ENCODE measurements around the gene CEACAM6.

GRCh38 chr19:41720103-41720502 is 35.2 kb upstream of the CEACAM6 start:
- TF ChIP-seq, protein P1, sequence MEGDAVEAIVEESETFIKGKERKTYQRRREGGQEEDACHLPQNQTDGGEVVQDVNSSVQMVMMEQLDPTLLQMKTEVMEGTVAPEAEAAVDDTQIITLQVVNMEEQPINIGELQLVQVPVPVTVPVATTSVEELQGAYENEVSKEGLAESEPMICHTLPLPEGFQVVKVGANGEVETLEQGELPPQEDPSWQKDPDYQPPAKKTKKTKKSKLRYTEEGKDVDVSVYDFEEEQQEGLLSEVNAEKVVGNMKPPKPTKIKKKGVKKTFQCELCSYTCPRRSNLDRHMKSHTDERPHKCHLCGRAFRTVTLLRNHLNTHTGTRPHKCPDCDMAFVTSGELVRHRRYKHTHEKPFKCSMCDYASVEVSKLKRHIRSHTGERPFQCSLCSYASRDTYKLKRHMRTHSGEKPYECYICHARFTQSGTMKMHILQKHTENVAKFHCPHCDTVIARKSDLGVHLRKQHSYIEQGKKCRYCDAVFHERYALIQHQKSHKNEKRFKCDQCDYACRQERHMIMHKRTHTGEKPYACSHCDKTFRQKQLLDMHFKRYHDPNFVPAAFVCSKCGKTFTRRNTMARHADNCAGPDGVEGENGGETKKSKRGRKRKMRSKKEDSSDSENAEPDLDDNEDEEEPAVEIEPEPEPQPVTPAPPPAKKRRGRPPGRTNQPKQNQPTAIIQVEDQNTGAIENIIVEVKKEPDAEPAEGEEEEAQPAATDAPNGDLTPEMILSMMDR (IDR thresholded peaks at IDR 0.05) = no peak
- TF ChIP-seq SMC3 (IDR thresholded peaks at IDR 0.05; ENCODE audit: low read depth, low read length) (no peak), RXRA (IDR thresholded peaks at IDR 0.05; ENCODE audit: borderline replicate concordance, low read depth) (no peak), JUND (IDR thresholded peaks at IDR 0.05) (no peak), RAD21 (IDR thresholded peaks at IDR 0.05; ENCODE audit: low read length) (no peak), EZH2phosphoT487 (IDR thresholded peaks at IDR 0.05; ENCODE audit: borderline replicate concordance, low read depth) (no peak), NRF1 (IDR thresholded peaks at IDR 0.05; ENCODE audit: low read depth, low read length) (no peak), GATA2 (CRISPR knock-in tag; IDR thresholded peaks at IDR 0.05) (no peak)

Data from SK-N-SH (cell line).